GM18511 (cell line): Measurements from ENCODE around the gene TMEM18.
"Not testable (repeated sequence)": the region's sequence is repeated elsewhere in the genome, so short reads cannot be mapped to it uniquely, and the experiment has no call there.

ENCODE experiments used
- ATAC-seq: cut with Tn5 transposase; IDR thresholded peaks from one replicate; pipeline ENCODE4 v1.9.1; 2021; ENCODE audit warnings: mild to moderate bottlenecking, moderate library complexity; ENCODE audit not compliant: unreplicated experiment

The TMEM18 gene

DNA sequence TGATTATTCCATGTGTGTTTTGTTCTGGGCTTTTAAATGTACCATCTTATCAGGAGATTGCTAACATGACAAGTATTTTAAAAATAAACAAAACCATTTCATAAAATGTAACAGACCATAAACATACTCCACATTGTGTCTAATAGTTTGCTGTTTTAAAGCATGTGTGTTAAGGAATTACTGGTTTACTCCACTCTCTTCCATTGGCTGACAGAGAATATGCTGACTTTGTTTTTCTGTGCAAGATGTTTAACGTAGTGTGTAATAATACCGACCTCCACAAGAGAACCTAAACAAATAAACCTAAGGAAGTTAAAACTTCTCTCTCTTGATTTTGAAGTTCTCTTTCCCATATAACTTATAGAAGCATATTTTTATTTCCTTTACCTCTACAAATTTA lies 17.0 kb upstream of the TMEM18 start:
- no peak for ATAC-seq

GRCh38 chr2:693606-694005 lies 16.4 kb upstream of the TMEM18 start:
- ATAC-seq: no peak

GRCh38 chr2:692767-693166 lies 15.6 kb upstream of the TMEM18 start:
- no peak for ATAC-seq

GRCh38 chr2:691821-692761 lies 14.9 kb upstream of the TMEM18 start:
- ATAC-seq: no peak

- ATAC-seq: no peak
Measured at GRCh38 chr2:690799-691198, 13.6 kb upstream of the TMEM18 start.

- no peak for ATAC-seq
Measured at GRCh38 chr2:689877-690510, 12.8 kb upstream of the TMEM18 start.

DNA sequence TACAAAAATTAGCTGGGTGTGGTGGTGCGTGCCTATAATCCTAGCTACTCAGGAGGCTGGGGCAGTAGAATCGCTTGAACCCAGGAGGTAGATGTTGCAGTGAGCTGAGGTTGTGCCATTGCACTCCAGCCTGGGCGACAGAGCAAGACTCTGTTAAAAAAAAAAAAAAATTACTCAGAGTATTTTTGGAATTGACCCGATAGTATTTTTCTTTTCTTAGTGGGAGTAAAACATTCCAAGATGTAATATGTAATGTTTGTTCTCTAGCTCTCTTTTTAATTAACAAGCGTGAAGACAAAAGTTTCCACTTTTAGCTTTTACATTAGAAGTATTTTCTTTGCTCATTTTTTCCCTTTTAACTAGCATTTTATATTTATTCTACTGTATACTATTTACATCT lies 12.0 kb upstream of the TMEM18 start:
- ATAC-seq: no peak

GRCh38 chr2:688504-689076 lies 11.4 kb upstream of the TMEM18 start:
- no peak for ATAC-seq

GRCh38 chr2:685421-685820 lies 8.2 kb upstream of the TMEM18 start:
- ATAC-seq: no peak

DNA sequence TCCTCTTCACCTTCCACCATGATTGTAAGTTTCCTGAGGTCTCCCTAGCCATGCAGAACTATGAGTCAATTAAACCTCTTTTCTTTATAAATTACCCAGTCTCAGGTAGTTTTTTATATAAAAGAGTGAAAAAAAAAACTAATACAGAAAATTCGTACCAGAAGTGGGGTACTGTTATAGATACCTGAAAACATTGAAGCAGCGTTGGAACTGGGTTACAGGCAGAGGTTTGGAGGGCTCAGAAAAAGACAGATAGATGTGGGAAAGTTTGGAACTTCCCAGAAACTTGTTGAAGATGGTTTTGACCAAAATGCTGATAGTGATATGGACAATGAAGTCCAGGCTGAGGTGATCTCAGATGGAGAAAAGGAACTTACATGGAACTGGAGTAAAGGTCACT lies 7.7 kb upstream of the TMEM18 start:
- not testable (repeated sequence) for ATAC-seq

DNA sequence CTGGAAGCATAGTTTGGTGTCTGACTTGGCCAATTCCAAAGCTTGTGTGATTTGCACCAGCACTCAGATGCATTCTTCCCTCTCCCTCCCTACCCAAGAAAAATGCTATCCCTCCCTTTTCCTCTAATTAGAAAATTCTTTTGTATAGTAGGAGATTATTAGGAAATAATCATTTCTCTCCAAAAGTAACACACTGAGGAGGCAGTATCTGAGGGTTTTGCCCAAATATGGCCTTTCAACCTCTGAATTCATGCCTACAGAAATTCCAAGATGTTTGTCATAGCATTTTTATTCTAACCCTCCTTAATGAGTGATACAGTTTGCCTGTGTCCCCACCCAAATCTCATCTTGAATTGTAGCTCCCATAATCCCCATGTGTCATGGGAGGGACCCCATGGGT lies 5.0 kb upstream of the TMEM18 start:
- no peak for ATAC-seq

- ATAC-seq: no peak
Measured at GRCh38 chr2:681312-681711, 4.1 kb upstream of the TMEM18 start.

DNA sequence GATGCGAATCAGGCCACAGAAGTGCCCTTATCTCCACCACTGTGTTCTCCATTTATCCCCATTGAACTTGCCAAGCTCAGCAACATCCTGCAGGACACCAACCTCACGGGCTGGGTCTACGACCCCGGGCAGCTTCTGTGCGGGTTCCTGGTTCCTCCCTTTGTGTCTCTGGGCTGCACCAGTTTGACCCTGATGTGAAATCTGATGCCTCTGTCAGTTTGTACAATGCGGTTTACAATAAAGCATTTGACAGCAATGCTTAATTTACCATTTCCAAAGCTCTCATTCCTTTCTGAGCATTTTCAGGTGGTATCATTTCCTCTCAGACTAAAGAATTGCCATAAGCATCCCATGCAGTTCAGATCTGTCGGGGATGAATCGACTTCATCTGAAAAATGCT lies 3.3 kb upstream of the TMEM18 start:
- ATAC-seq: no peak

GRCh38 chr2:678964-679363 lies 1.8 kb upstream of the TMEM18 start:
- no peak for ATAC-seq

DNA sequence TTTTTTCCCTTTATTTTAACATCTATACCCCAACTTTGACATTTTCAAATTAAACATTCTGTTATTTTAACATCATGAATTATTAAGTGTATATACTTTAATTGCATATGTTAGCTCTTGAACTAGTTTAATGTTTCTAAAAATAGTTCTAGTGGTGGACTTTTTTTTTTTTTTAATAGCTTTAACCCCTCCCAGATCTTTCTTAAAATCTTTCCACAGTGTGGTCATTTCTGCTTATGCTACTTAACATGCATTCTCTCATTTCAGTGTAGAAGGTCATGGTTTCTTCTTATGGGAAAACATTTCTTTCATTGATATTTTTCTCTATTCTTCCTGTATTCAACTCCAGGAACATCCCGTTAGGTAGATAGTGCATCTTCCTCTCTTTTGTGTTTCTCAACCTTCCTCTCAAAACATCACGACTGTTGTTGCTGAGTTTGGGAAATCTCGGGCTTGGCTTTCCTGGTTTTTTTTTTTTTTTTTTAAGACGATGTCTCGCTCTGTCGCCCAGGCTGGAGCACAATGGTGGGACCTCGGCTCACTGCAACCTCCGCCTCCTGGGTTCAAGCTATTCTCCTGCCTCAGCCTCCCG lies 849 bp upstream of the TMEM18 start:
- no peak for ATAC-seq

- peak; percentile 84 for ATAC-seq
Measured at GRCh38 chr2:676647-677055, 555 bp downstream of the TMEM18 start.

- ATAC-seq: peak; percentile 41
Measured at GRCh38 chr2:675982-676646, 1.1 kb downstream of the TMEM18 start.

GRCh38 chr2:675460-675859 lies 1.7 kb downstream of the TMEM18 start:
- no peak for ATAC-seq

- ATAC-seq: no peak
Measured at GRCh38 chr2:675051-675450, 2.2 kb downstream of the TMEM18 start.

DNA sequence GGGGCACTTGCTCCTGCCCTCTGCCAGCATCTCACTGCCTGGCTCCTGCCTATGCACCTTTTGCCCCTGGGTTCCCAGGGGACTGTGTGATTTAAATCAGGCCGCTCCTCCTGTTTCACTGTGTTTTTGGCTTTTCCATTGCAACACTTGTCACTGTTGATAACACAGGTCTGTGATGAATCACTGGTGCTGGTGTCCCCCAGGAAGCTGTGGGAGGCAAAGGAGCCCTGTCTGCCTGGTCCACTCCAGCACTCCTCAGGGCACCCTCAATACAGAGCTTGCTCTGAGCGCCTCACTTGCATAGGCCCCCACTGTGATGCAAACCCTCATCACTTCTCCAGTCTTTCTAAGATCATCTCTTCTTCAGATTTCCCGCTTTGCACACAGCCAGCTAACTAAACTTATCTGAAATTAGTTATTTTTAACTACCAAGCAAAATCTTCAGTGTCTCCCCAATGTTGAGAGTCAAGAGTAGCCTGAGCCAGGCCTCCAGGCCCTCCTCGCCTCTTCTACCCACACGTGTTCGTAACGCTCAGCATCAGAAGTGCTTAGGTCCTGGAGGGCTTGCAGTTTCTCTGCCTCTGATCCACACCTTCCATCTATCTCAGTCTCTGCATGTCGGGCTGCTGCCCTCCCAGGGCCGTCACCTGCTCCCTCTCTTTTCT lies 2.8 kb downstream of the TMEM18 start:
- ATAC-seq: no peak
